UCSD-AML1 (cell line): Measurements from ENCODE around the gene MPRIP.
A peak's percentile ranks its signal among the peaks of the same experiment; 100 is the strongest.

ENCODE experiments used
- DNase-seq: peaks from one replicate; lab custom pipeline; 2025; ENCODE audit not compliant: unreplicated experiment; lab: John Stamatoyannopoulos, UW

Gene MPRIP

DNA sequence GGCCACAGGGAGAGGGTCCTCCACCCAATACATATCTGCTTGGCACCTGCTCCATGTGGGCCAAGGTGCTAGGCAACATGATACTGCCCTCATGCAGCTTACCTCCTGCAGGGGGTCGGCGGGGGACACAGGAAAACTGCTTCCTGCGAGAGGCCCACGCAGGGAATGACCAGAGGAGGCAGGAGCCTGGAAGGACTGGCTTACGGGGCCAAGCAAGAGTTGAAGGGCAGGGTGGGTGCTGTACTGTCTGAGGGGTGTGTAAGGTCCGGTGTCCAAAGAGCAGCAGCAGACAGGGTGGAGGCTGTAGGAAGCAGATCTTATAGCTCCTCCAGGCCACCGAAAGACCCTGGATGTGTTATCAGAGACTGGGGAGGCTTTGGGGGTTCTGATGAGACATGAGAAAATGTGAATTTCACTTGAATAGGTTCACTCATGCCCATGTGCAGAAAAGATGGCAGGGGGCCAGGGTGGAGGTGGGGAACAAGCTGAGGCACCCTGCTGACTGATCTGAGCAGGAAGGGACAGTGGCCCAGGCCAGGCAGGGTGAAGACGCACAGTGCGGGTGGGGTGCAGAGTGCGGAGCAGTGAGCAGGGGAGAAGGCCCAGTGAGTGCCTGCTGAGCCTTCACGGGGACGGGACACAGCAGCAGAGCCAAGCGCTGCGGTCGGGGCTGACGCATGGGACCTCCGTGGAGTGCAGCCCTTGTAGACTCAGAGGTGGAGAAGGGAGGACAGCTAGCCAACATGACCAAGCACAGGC is 186.4 kb downstream of the MPRIP start:
- no peak for DNase-seq

DNA sequence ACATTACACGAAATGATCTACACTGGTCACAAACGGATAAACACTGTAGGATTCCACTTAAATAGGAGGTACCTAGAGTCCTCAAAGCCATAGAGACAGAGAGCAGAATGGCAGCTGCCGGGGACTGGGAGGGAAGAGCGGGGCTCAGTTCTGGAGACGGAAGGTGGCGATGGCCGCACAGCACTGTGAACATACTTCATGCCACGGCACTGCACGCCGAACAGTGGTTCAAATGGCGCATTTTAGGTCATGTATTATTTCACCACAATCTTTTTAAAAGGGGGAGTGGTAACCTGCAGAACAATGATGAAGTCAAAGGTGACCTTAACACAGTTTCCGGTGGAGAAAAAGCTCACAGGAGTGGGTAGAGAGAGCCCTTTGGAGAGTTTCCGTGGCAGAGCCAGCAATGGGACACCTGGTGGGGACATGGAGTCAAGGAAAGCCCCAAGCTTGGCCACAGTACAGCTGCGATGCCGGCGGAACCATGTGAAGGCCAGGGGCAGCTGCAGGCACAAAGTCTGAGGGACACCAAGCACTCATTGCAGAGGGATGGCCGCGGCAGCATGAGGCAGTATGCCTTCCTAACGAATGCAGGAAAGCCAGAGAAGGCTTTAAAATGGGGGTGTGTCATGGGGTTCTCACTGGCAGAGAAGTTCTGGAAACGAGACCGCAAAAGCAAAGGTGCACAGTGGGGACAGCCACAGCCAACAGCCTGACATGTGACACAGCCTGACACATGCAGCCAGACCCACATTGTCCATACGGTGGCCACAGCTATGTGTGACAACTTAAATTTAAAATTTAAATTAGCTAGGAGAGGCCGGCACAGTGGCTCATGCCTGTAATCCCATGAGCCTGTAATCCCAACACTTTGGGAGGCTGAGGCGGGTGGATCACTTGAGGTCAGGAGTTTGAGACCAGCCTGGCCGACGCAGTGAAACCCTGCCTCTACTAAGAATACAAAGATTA is 187.4 kb downstream of the MPRIP start:
- DNase-seq = no peak

DNA sequence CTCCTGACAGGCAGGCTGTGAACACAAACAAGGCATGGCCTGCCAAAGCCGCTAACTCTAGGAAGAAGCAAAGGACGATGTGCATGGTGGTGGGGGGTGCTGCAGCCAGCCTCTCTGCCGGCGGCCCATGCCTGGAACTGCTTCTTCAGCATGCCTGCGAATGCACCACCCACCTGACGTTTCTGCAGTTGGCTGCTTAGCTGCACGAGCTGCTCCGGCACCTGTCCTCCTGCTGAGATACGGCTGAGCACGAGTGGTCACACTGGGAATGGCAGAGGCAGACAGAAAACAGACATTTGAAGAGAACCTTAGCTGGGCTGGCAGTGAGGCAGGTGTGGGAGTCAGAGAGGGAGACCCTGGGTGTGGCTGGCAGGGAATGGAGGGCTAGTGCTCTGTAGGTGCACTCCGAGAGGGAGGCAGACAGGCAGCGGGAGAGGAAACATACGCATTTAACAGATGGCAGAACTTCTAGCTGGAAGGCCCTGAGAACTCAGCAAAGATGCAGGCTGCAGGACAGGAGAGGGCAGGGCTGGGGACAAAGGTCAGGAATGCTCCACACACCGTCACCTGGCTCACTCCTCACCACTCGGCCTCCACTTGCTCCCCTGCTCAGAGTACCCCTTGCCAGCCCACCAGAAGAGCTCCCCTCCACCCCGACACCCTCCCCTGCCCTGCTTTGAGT is 189.5 kb downstream of the MPRIP start:
- DNase-seq = no peak

DNA sequence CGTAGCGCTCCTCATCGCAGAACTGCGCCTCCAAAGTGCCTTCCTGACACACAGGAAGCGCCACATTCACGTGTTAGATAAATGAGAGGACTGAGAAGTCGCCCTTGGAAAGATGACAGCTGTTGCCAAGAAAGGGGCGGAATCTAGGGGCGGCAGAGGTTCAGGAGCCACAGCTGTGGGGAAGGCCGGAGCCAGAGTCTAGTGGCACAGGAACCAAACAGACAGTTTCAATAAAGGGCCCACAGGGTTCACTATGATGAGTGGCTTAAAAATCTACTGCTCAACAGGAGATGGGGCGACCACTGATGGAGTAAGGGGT is 190.0 kb downstream of the MPRIP start:
- DNase-seq = no peak

DNA sequence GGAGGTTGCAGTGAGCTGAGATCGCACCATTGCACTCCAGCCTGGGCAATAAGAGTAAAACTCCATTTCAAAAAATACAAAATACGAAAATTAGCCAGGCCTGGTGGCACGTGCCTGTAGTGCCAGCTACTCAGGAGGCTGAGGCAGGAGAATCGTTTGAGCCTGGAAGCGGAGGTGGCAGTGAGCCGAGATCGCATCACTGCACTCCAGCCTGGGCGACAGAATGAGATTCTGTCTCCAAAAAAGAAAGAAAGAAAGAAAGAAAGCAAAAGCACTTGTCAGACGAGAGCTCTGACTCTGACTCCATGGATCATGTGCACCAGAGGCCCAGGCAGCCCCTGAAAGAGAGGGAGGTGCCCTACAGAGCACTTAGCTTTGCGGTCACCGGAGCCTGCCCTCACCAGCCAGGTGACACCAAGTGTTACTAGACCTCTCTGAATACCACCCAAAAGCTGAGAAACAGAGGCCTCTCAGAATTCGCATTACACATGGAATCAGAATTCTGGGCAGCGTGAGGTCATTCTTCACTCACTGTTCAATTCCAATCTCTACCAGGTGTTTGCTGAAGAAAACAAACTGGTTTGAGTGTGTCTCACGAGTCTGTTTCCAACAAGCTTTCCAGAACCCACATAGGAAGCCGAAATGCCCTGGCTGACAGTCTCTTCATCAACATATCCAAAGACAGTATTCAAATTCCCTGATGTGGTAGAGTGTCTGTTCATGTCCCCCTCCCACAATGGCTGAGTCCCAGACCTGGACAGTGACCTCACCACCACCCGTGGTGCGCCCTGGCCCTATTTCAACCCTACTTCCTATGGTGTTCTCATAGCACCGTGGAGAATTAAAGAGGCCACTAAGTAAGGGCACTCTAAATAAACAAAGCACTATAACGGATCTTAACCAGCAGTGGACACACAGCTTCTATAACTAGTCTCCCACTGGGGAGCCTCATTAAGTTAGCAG is 193.2 kb downstream of the MPRIP start:
- DNase-seq = no peak

DNA sequence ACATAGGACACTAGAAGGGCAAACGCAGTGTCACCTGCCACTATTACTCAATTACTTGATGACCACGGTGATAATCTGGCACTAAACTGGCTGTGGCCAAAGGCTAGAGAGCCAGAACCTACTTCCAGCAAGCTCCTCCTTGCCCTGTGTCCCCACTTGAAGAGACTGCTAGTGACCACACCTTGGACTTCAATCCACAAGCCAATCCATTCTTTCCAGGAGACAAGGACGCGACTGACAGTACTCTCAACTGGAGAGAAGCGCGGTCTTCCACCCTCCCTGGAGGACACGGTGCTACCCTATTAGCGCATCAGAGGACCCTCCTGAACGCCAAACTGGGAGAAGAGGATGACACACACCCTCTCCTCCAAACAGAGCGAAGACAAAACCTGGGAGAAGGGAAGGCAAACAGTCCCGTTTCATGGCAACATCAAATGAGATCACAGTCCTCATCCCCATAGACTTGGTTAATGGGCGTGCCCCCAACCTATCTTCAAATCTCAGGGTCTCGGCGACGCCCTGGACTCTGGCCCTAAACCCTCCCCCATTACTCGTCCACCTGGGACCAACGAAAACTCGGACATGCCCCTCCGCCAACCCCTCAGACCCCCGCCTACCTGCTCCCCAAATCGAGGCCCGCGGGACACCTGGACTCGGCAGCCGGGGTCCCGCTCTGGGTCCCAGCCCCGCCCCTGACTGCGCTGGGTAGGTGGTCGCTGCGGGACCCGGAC is 194.2 kb downstream of the MPRIP start:
- no peak for DNase-seq

DNA sequence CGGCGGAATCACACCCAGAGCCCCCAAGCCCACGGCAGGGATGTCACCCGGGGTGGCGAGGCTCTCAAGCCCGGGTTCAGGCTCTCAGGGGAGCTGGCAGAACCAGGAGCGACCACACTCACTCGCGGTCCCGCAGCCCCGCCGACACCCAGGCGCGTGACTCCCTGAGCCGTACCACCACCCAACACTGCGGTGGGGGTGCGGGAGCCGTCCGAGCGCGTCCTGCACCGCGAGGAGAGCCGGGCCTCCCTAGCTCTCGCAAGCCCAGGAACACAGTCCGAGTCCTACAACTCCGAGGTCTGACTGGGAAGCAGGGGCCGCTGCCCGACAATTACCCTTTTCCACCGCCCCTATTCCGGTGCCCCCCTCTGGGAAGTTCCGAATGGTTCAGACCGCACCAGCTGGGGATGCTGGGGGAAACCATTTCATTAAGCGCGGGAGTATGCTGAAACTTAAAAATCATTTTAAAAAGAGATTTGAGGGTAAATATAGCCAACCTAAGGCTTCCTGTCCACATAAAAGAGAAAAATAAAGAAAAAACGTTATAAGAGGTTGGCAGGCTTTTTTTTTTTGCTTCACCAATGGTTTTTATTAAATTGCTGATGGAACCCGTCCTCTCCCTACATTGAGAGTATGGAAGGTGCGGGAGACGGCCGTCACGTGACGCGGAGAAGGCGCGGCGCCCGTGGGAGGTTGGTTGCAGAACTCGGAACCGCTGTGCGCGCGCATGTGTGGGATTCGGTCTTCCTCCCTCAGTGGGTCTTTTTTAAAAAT is 195.0 kb downstream of the MPRIP start, which contains the start of gene FLCN:
Gene FLCN (minus strand): TSS at position 143 of the 774 bp plus-strand sequence. CDS start 9,031 bp downstream, outside the sequence.
- DNase-seq = peak; percentile 84

DNA sequence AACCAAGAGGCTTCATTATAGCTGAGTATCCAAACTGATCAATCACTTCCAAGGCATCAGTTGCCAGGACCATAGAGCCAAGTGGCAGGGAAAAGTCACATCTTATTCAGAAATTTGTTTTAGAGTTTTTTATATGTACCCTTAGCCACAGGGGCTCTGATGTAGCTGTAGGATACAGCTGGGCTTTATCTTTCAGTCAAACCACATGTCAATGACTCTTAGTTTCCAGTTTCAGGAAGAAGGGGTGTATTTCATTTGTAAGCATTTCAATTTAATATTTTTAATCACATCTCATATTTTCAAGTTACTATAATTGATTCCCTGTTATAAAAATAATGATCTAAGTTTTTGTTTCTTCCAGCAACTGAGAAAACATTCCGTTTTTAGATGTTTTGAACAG is 197.6 kb downstream of the MPRIP start:
- no peak for DNase-seq

DNA sequence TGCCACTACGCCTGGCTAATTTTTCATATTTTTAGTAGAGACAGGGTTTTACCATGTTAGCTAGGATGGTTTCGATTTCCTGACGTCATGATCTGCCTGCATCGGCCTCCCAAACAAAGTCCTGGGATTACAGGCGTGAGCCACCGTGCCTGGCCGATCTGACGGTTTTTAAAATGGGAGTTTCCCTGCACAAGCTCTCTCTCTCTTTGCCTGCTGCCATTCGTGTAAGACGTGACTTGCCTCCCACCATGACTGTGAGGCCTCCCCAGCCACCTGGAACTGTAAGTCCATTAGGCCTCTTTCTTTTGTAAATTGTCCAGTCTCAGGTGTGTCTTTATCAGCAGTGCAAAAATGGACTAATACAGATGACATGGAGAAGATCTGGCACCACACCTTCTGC is 199.4 kb downstream of the MPRIP start:
- DNase-seq = no peak

DNA sequence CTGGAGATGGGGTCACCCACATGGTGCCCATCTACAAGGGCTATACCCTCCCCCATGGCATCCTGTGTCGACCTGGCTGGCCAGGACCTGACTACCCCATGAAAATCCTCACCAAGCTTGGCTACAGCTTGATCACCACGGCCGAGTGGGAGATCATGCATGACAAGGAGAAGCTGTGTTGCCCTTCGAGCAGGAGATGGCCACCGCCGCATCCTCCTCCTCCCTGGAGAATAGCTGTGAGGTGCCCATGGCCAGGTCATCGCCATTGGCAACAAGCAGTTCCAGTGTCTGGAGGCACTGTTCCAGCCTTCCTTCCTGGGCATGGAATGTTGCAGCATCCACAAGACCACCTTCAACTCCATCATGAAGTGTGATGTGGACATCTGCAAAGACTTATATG is 200.0 kb downstream of the MPRIP start:
- no peak for DNase-seq
